SK-N-SH (cell line): ENCODE measurements around the gene TMUB1. TPM values are rescaled to one million over a fixed set of nuclear protein-coding genes. Genes with fewer than 3 reads are reported as not detected.

Experiments used
- CTCF ChIA-PET: fragments of 300-600, 350-600 bp; formaldehyde crosslinking; extraction: SDS; loops from one replicate; lab custom pipeline; 2021; lab: Yijun Ruan, JAX
- POLR2A ChIA-PET: fragments of 350-600 bp; sonication (Branson Sonifier 250); formaldehyde crosslinking; extraction: SDS; loops from one replicate; lab custom pipeline; 2020; ENCODE audit warnings: antibody characterized with exemption, inconsistent platforms; lab: Yijun Ruan, JAX
- DNase-seq: peaks from one replicate; pipeline ENCODE4 v3.0.0; 2012
- H2AFZ ChIP-seq: fragments of 200-600 bp; sonication (generic); 2 replicates; pipeline ENCODE4 v1.8.1; 2016; ENCODE audit warnings: antibody characterized with exemption, mild to moderate bottlenecking, low read depth
- H3F3A ChIP-seq: fragments of 200-600 bp; sonication (generic); replicated peaks from 2 replicates; pipeline ENCODE3; 2016; ENCODE audit warnings: antibody characterized with exemption, mild to moderate bottlenecking; ENCODE audit not compliant: insufficient read depth
- H3K27ac ChIP-seq, 2 experiments: fragments of 200-500 bp in 1 of 2; fragments of 200-600 bp in 1 of 2; sonication (Bioruptor generic) in 1 of 2; sonication (generic), shearing (Covaris generic) in 1 of 2; 2 replicates each; pipeline versions ENCODE4 v1.5.1 to v1.6.1; 2014 to 2016; ENCODE audit warnings: low read depth in 2 of 2, inconsistent platforms in 1 of 2, low read length in 1 of 2, mild to moderate bottlenecking in 1 of 2, mixed read lengths in 1 of 2
- H3K27me3 ChIP-seq: fragments of 200-600 bp; sonication (generic), shearing (Covaris generic); 2 replicates; pipeline ENCODE4 v1.6.1; 2016; ENCODE audit warnings: mixed run types; ENCODE audit not compliant: insufficient read depth
- H3K36me3 ChIP-seq, 2 experiments: fragments of 200-500 bp in 1 of 2; fragments of 200-600 bp in 1 of 2; sonication (Bioruptor generic) in 1 of 2; sonication (generic) in 1 of 2; replicated peaks in 1 of 2; 2 replicates each; pipeline versions ENCODE3 to v1.5.1; 2014 to 2016; ENCODE audit warnings: low read length in 1 of 2, mild to moderate bottlenecking in 1 of 2; ENCODE audit not compliant: insufficient read depth in 2 of 2, control insufficient read depth in 1 of 2
- H3K4me1 ChIP-seq, 2 experiments: fragments of 200-500 bp in 1 of 2; fragments of 200-600 bp in 1 of 2; sonication (Bioruptor generic) in 1 of 2; sonication (generic), shearing (Covaris generic) in 1 of 2; 2 replicates each; pipeline versions ENCODE4 v1.5.1 to v1.6.1; 2014 to 2016; ENCODE audit warnings: low read depth in 1 of 2, low read length in 1 of 2, mixed run types in 1 of 2; ENCODE audit not compliant: insufficient read depth in 2 of 2, control insufficient read depth in 1 of 2
- H3K4me2 ChIP-seq: fragments of 200-600 bp; sonication (generic), shearing (Covaris generic); 2 replicates; pipeline ENCODE4 v1.6.1; 2017; ENCODE audit warnings: mixed run types
- H3K4me3 ChIP-seq, 2 experiments: fragments of 200-500 bp in 1 of 2; fragments of 200-600 bp in 1 of 2; sonication (Bioruptor generic) in 1 of 2; sonication (generic), shearing (Covaris generic) in 1 of 2; 2 replicates each; pipeline versions ENCODE4 v1.5.1 to v1.8.1; 2014 to 2016; ENCODE audit warnings: low read depth in 2 of 2, inconsistent platforms in 1 of 2, low read length in 1 of 2, mild to moderate bottlenecking in 1 of 2, mixed read lengths in 1 of 2, moderate library complexity in 1 of 2
- H3K79me2 ChIP-seq: fragments of 200-600 bp; sonication (generic); 2 replicates; pipeline ENCODE4 v1.8.1; 2017; ENCODE audit warnings: mild to moderate bottlenecking; ENCODE audit not compliant: insufficient read depth
- H3K9ac ChIP-seq: fragments of 200-600 bp; sonication (generic); 2 replicates; pipeline ENCODE4 v1.6.1; 2017; ENCODE audit warnings: mixed run types
- H3K9me2 ChIP-seq: fragments of 200-600 bp; sonication (generic); 2 replicates; pipeline ENCODE4 v1.6.1; 2017; ENCODE audit warnings: mixed run types
- H3K9me3 ChIP-seq: fragments of 200-600 bp; sonication (generic); 2 replicates; pipeline ENCODE4 v1.6.1; 2017; ENCODE audit warnings: mixed run types, mild to moderate bottlenecking, moderate library complexity
- H4K20me1 ChIP-seq: fragments of 200-600 bp; sonication (generic); 2 replicates; pipeline ENCODE4 v1.6.1; 2017; ENCODE audit warnings: mild to moderate bottlenecking, mixed run types; ENCODE audit not compliant: insufficient read depth
- ELF1 ChIP-seq: IDR thresholded peaks from 2 replicates; pipeline ENCODE4 v1.4.0; 2012
- EP300 ChIP-seq, 2 experiments: IDR thresholded peaks; 2 replicates each; pipeline versions ENCODE4 v1.4.0 to v1.6.1; 2012; ENCODE audit warnings: borderline replicate concordance in 1 of 2, low read depth in 1 of 2, low read length in 1 of 2
- FOSL2 ChIP-seq: IDR thresholded peaks from 2 replicates; pipeline ENCODE4 v1.4.0; 2012; ENCODE audit warnings: low read depth, mild to moderate bottlenecking, moderate library complexity, borderline replicate concordance
- FOXM1 ChIP-seq: IDR thresholded peaks from 2 replicates; pipeline ENCODE4 v1.4.0; 2012; ENCODE audit warnings: low read depth, mild to moderate bottlenecking
- GATA2 ChIP-seq: sonication (generic); formaldehyde crosslinking; IDR thresholded peaks from 2 replicates; pipeline ENCODE4 v1.5.0; 2020; ENCODE audit warnings: mild to moderate bottlenecking, missing genetic modification reagents
- MAX ChIP-seq: IDR thresholded peaks from 2 replicates; pipeline ENCODE4 v1.4.0; 2012; ENCODE audit warnings: low read depth
- MXI1 ChIP-seq: IDR thresholded peaks from 2 replicates; pipeline ENCODE4 v1.6.1; 2012; ENCODE audit warnings: mild to moderate bottlenecking, low read depth, low read length, improper control_type of control experiment
- NFIC ChIP-seq: IDR thresholded peaks from 2 replicates; pipeline ENCODE4 v1.4.0; 2012; ENCODE audit warnings: borderline replicate concordance
- PBX3 ChIP-seq: IDR thresholded peaks from 2 replicates; pipeline ENCODE4; 2012
- POLR2AphosphoS5 ChIP-seq: IDR thresholded peaks from 2 replicates; pipeline ENCODE4 v1.6.1; 2012; ENCODE audit warnings: low read depth, low read length
- RAD21 ChIP-seq: IDR thresholded peaks from 2 replicates; pipeline ENCODE4 v1.6.1; 2012; ENCODE audit warnings: mild to moderate bottlenecking, low read length
- RCOR1 ChIP-seq: fragments of 150-350 bp; IDR thresholded peaks from 2 replicates; pipeline ENCODE4 v1.6.1; 2017; ENCODE audit warnings: antibody characterized with exemption, low read length
- RXRA ChIP-seq: IDR thresholded peaks from 2 replicates; pipeline ENCODE4 v1.4.0; 2012; ENCODE audit warnings: low read depth, mild to moderate bottlenecking, borderline replicate concordance
- SIN3A ChIP-seq: IDR thresholded peaks from 2 replicates; pipeline ENCODE4 v1.6.1; 2012; ENCODE audit warnings: low read depth, mild to moderate bottlenecking, low read length, moderate library complexity, borderline replicate concordance
- TAF1 ChIP-seq: IDR thresholded peaks from 2 replicates; pipeline ENCODE4 v1.6.1; 2012; ENCODE audit warnings: low read depth, mild to moderate bottlenecking, low read length, moderate library complexity, borderline replicate concordance
- TEAD4 ChIP-seq: IDR thresholded peaks from 2 replicates; pipeline ENCODE4 v1.4.0; 2012; ENCODE audit warnings: mild to moderate bottlenecking, borderline replicate concordance; ENCODE audit not compliant: insufficient read depth
- USF1 ChIP-seq: IDR thresholded peaks from 2 replicates; pipeline ENCODE4 v1.4.0; 2012; ENCODE audit warnings: low read depth, borderline replicate concordance
- ZBTB33 ChIP-seq: IDR thresholded peaks from 2 replicates; pipeline ENCODE4 v1.4.0; 2012; ENCODE audit warnings: low read depth, borderline replicate concordance
- WGBS: methylation state at CpG from one replicate; pipeline ENCODE4 v1.1.6; 2017; ENCODE audit warnings: low lambda C conversion rate; 5-methylcytosine and 5-hydroxymethylcytosine counted together
- polyA plus RNA-seq, 3 experiments: library from polyadenylated mRNA; depleted of rRNA; stranded (reverse); fragments of >200 nt; gene quantifications; 2 replicates each; pipeline ENCODE4 v1.2.3, GENCODE V29; 2012

TMUB1 gene
- polyA plus RNA-seq, 1 of the 3 experiments (the other 2 are of a cell fraction), result 60.6 TPM

GRCh38 chr7:151085691-151086620 lies 2.7 kb upstream of the TMUB1 start, which contains the start of gene AGAP3 (continued):
- TF ChIP-seq RCOR1 (no peak), ZBTB33 (no peak), RXRA (no peak), RAD21 (no peak), ELF1 (no peak), SIN3A (peak; percentile 44; the same call in 1 of the 2 replicates), GATA2 (CRISPR knock-in tag) (no peak), TEAD4 (no peak), FOXM1 (no peak), FOSL2 (no peak), POLR2AphosphoS5 (peak; percentile 80), USF1 (no peak), MAX (peak; percentile 60), TAF1 (peak; percentile 58), PBX3 (no peak)

- Histone ChIP-seq H3K9ac (peak overlapping the region; percentile 28; the same call in 1 of the 2 replicates), H3K4me1 (peaks cover 36 to 59% of the 10 kb centered on the region in 2 experiments), H3K36me3 (peaks cover 0 to 13% of the 10 kb centered on the region in 2 experiments), H3K27me3 (no peaks in the 10 kb centered on the region)
- TF ChIP-seq EP300 (IDR thresholded peaks at IDR 0.05; ENCODE audit: borderline replicate concordance in 1 of 2, low read depth in 1 of 2, low read length in 1 of 2) (no peak), NFIC (no peak), TAF1 (no peak), MXI1 (no peak)
- TF ChIP-seq, all 33 proteins: peak for 0
- Histone ChIP-seq H4K20me1 (peaks cover 29% of the 10 kb centered on the region), H3K79me2 (peaks cover 63% of the 10 kb centered on the region), H3F3A (peaks cover 20% of the 10 kb centered on the region), H2AFZ (peak overlapping the region; percentile 72), H3K4me3 (peak overlapping the region; percentile 54 to 90; a peak in 2 of 4 replicates), H3K27ac (peak overlapping the region; percentile 64 to 94; a peak in 3 of 4 replicates), H3K4me2 (peak overlapping the region; percentile 79), H3K9me2 (no peaks in the 10 kb centered on the region), H3K9me3 (no peaks in the 10 kb centered on the region)
- POLR2A ChIA-PET, result interaction anchor here (0.8 to 1.4 kb wide), 5 partner anchors 27 to 1355 kb away, joined by 3 read pairs; partner anchors contain the start of genes ABCB8, ABCF2 and NUB1
- CTCF ChIA-PET, result interaction anchor here (0.6 to 21.3 kb wide), 15 partner anchors 9 to 323 kb away, joined by 3 to 474 read pairs (median 4); partner anchors contain the start of genes ABCB8, CDK5 and SLC4A2
- 77% methylated on average over 5 of the region's 5 CpGs for WGBS
- DNase-seq, result no peak
Measured at GRCh38 chr7:151085329-151085690, 2.0 kb upstream of the TMUB1 start.
